GM23338 (cell line): Measurements from ENCODE around the gene CHRNB2.

Source experiments
- ZNF114 ChIP-seq: fragments of 250-450 bp; sonication (Bioruptor Pico); IDR thresholded peaks from 2 replicates; pipeline ENCODE4 v1.5.0; 2020; ENCODE audit warnings: mild to moderate bottlenecking, moderate library complexity
- TF ChIP-seq, protein P1 (sequence below), 2 experiments: fragments of 200-600 bp in 1 of 2; sonication (generic) in 1 of 2; conservative IDR thresholded peaks; 2 replicates each; pipeline versions ENCODE4 v1.5.1 to v1.6.1; 2016 to 2017; ENCODE audit warnings: antibody characterized with exemption in 2 of 2, low read depth in 2 of 2, mild to moderate bottlenecking in 2 of 2, moderate library complexity in 1 of 2

DNA sequence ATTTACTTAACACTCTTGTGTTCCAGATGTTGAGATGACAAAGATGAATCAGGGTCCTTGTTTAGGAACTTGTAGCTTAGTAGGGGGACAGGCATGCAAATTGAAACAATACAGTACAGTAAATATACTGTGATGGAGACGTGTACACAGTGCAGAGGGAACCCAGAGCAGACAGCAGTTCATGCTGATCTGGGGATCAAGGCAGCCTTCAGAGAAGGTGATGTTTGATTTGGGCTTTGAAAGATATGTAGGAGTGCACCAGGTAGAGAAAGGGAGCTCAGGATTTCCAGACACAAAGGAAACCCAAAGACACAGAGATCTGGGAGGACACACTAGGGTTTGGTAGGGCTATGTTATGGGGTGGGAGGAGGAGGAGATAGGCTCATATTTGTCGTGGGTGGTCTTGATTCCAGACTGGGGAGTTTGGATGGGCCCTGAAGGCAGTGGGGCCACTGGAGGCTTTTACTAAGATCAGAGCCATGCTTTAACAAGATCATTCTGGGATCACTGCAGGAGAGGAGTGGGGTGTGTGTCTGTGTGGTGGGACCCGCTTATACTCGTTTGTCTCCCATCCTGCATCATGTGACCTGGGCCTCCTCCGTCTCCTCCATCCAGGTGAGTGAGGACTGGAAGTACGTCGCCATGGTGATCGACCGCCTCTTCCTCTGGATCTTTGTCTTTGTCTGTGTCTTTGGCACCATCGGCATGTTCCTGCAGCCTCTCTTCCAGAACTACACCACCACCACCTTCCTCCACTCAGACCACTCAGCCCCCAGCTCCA, 7.8 kb downstream of the CHRNB2 start:
- TF ChIP-seq, protein P1, sequence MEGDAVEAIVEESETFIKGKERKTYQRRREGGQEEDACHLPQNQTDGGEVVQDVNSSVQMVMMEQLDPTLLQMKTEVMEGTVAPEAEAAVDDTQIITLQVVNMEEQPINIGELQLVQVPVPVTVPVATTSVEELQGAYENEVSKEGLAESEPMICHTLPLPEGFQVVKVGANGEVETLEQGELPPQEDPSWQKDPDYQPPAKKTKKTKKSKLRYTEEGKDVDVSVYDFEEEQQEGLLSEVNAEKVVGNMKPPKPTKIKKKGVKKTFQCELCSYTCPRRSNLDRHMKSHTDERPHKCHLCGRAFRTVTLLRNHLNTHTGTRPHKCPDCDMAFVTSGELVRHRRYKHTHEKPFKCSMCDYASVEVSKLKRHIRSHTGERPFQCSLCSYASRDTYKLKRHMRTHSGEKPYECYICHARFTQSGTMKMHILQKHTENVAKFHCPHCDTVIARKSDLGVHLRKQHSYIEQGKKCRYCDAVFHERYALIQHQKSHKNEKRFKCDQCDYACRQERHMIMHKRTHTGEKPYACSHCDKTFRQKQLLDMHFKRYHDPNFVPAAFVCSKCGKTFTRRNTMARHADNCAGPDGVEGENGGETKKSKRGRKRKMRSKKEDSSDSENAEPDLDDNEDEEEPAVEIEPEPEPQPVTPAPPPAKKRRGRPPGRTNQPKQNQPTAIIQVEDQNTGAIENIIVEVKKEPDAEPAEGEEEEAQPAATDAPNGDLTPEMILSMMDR (conservative IDR thresholded peaks at IDR 0.05; ENCODE audit: low read depth in 2 of 2): no peak
- TF ChIP-seq ZNF114 (CRISPR knock-in tag): no peak
